GM12878 (cell line): ENCODE results near the gene ADD1. TPM values are rescaled to one million over a fixed set of nuclear protein-coding genes. Genes with fewer than 3 reads are reported as not detected.

Experiments
- ATAC-seq: fragments of 200-7000 bp; cut with Tn5 transposase; 3 replicates; pipeline ENCODE4 v1.9.1; 2020; ENCODE audit warnings: mild to moderate bottlenecking, moderate library complexity
- BruUV-seq: library from RNA; stranded (reverse); fragments of 400-500 nt; replicated peaks from 2 replicates; lab custom pipeline; 2021; lab: Mats Ljungman, UMichigan
- CTCF ChIA-PET: fragments of 300-600 bp; sonication (Branson Sonifier 250); formaldehyde crosslinking; extraction: SDS; loops from one replicate; lab custom pipeline; 2021; ENCODE audit warnings: inconsistent platforms; lab: Yijun Ruan, JAX
- POLR2A ChIA-PET: fragments of 350-600 bp; formaldehyde crosslinking; extraction: SDS; loops from one replicate; lab custom pipeline; 2021; ENCODE audit warnings: inconsistent platforms; lab: Charles Lee
- RAD21 ChIA-PET: fragments of 300-600 bp; sonication (Branson Sonifier 250); formaldehyde crosslinking; loops from one replicate; lab custom pipeline; 2023; ENCODE audit warnings: antibody characterized with exemption; ENCODE audit not compliant: unreplicated experiment; lab: Charles Lee
- SMC1A ChIA-PET: fragments of 300-600 bp; sonication (Branson Sonifier 250); formaldehyde crosslinking; loops from one replicate; lab custom pipeline; 2023; ENCODE audit not compliant: unreplicated experiment, uncharacterized antibody; lab: Charles Lee
- DNase-seq: peaks from one replicate; pipeline ENCODE4 v3.0.0-alpha.2; 2011; ENCODE audit warnings: low read depth, low spot score
- FAIRE-seq: peaks from 3 replicates; lab custom pipeline; 2011; peaks lifted over from hg19 to GRCh38; lab: Jason Lieb, UNC
- H2AFZ ChIP-seq: 2 replicates; pipeline ENCODE4 v1.6.0; 2011; ENCODE audit warnings: low read depth, low read length, control low read depth; ENCODE audit not compliant: control insufficient read depth
- H3K27ac ChIP-seq: 2 replicates; pipeline ENCODE4 v1.5.1; 2011; ENCODE audit warnings: control low read depth; ENCODE audit not compliant: control insufficient read depth, insufficient read depth
- H3K27me3 ChIP-seq, 2 experiments: replicated peaks in 1 of 2; 2 replicates each; pipeline versions ENCODE4 v1.6.0 to v1.6.1; 2011; ENCODE audit warnings: low read length in 1 of 2; ENCODE audit not compliant: control insufficient read depth in 2 of 2, insufficient read depth in 2 of 2
- H3K36me3 ChIP-seq, 2 experiments: 2 replicates each; pipeline ENCODE4 v1.5.1; 2011; ENCODE audit warnings: low read length in 1 of 2; ENCODE audit not compliant: control insufficient read depth in 2 of 2, insufficient read depth in 2 of 2
- H3K4me1 ChIP-seq: 2 replicates; pipeline ENCODE4 v1.6.1; 2011; ENCODE audit warnings: mild to moderate bottlenecking, low read length, moderate library complexity, mixed read lengths; ENCODE audit not compliant: control insufficient read depth, insufficient read depth
- H3K4me2 ChIP-seq: 2 replicates; pipeline ENCODE4 v1.6.0; 2011; ENCODE audit warnings: control low read depth; ENCODE audit not compliant: control insufficient read depth, insufficient read depth
- H3K4me3 ChIP-seq: fragments of 200-600 bp; sonication (generic); 2 replicates; pipeline ENCODE4 v1.5.1; 2016
- H3K79me2 ChIP-seq: 2 replicates; pipeline ENCODE4 v1.6.0; 2011; ENCODE audit warnings: low read length; ENCODE audit not compliant: control insufficient read depth, insufficient read depth
- H3K9ac ChIP-seq: 2 replicates; pipeline ENCODE4 v1.8.0; 2011; ENCODE audit warnings: low read length, control low read depth, mixed read lengths; ENCODE audit not compliant: control insufficient read depth, insufficient read depth
- H3K9me3 ChIP-seq: replicated peaks from 3 replicates; pipeline ENCODE4 v1.5.1; 2011; ENCODE audit warnings: mild to moderate bottlenecking, low read length; ENCODE audit not compliant: control insufficient read depth, insufficient read depth
- H4K20me1 ChIP-seq: 2 replicates; pipeline ENCODE4 v1.6.0; 2011; ENCODE audit not compliant: control insufficient read depth, insufficient read depth
- ASH2L ChIP-seq: fragments of 300-600, 200-600 bp; sonication (generic); IDR thresholded peaks from 2 replicates; pipeline ENCODE4 v1.6.1; 2017; ENCODE audit warnings: low read depth, mild to moderate bottlenecking, borderline replicate concordance
- ATF7 ChIP-seq: fragments of 450-650 bp; IDR thresholded peaks from 2 replicates; pipeline ENCODE4 v1.6.1; 2016; ENCODE audit warnings: low read depth, mild to moderate bottlenecking
- BHLHE40 ChIP-seq, 2 experiments: fragments of 450-650 bp in 1 of 2; IDR thresholded peaks; 2 replicates each; pipeline ENCODE4 v1.6.1; 2011 to 2017; ENCODE audit warnings: low read depth in 2 of 2, borderline replicate concordance in 1 of 2, improper control_type of control experiment in 1 of 2, low read length in 1 of 2, mild to moderate bottlenecking in 1 of 2
- CBFB ChIP-seq: IDR thresholded peaks from 2 replicates; pipeline ENCODE4 v1.6.1; 2016; ENCODE audit warnings: antibody characterized with exemption, low read depth
- IRF4 ChIP-seq: IDR thresholded peaks from 2 replicates; pipeline ENCODE4 v1.6.1; 2011; ENCODE audit warnings: low read depth, low read length
- JUNB ChIP-seq: IDR thresholded peaks from 2 replicates; pipeline ENCODE4 v1.6.1; 2016; ENCODE audit warnings: antibody characterized with exemption, mild to moderate bottlenecking
- KAT2A ChIP-seq: conservative IDR thresholded peaks from 2 replicates; pipeline ENCODE4 v1.6.1; 2011; ENCODE audit warnings: low read depth, low read length; ENCODE audit not compliant: control insufficient read depth
- LARP7 ChIP-seq: fragments of 450-650 bp; IDR thresholded peaks from 2 replicates; pipeline ENCODE4 v1.6.1; 2017; ENCODE audit warnings: mild to moderate bottlenecking
- MXI1 ChIP-seq: fragments of 150-350 bp; IDR thresholded peaks from 2 replicates; pipeline ENCODE4 v1.6.1; 2011; ENCODE audit warnings: low read depth, mild to moderate bottlenecking, inconsistent platforms, low read length, improper control_type of control experiment
- NFXL1 ChIP-seq: fragments of 450-650 bp; IDR thresholded peaks from 2 replicates; pipeline ENCODE4 v1.6.1; 2017; ENCODE audit warnings: antibody characterized with exemption, mild to moderate bottlenecking, borderline replicate concordance
- NFYA ChIP-seq: IDR thresholded peaks from 2 replicates; pipeline ENCODE4 v1.6.1; 2011; ENCODE audit warnings: low read depth, mild to moderate bottlenecking, low read length, improper control_type of control experiment, borderline replicate concordance
- NR2C1 ChIP-seq: fragments of 450-650 bp; IDR thresholded peaks from 2 replicates; pipeline ENCODE4 v1.6.1; 2017; ENCODE audit warnings: antibody characterized with exemption, mild to moderate bottlenecking, moderate library complexity
- NRF1 ChIP-seq: conservative IDR thresholded peaks from 2 replicates; pipeline ENCODE4 v1.6.1; 2011; ENCODE audit warnings: mild to moderate bottlenecking, low read depth, low read length, improper control_type of control experiment
- PAX5 ChIP-seq: IDR thresholded peaks from 2 replicates; pipeline ENCODE4 v1.6.1; 2011; ENCODE audit warnings: low read depth, low read length, borderline replicate concordance
- ZSCAN29 ChIP-seq: fragments of 450-650 bp; IDR thresholded peaks from 2 replicates; pipeline ENCODE4 v1.6.1; 2017; ENCODE audit warnings: mild to moderate bottlenecking, moderate library complexity
- WGBS: methylation state at CpG from one replicate; pipeline ENCODE4 v1.1.6; 2016; ENCODE audit warnings: low lambda C conversion rate; ENCODE audit not compliant: insufficient replicate concordance, insufficient coverage; ENCODE audit errors: missing lambda C conversion rate; 5-methylcytosine and 5-hydroxymethylcytosine counted together
- in situ Hi-C: fragments of 300-500 bp; cut with MboI; formaldehyde crosslinking; loops from 9 replicates; pipeline ENCODE4 v1.14.3; 2018; ENCODE audit warnings: mixed read lengths
- intact Hi-C: fragments of 100-400 bp; cut with micrococcal nuclease; formaldehyde crosslinking; loops from one replicate; pipeline ENCODE4 v1.14.2; 2022; ENCODE audit not compliant: unreplicated experiment
- polyA plus RNA-seq, 11 experiments: library from polyadenylated mRNA; depleted of rRNA in 4 of 11; unstranded in 6 of 11; stranded (reverse) in 5 of 11; fragments of >200 nt; fragmentation: Nextera tagmentation in 4 of 11; fragmentation: Illumina TruSeq in 1 of 11; extraction: Ambion mirVana in 4 of 11; extraction: Trizol in 1 of 11; gene quantifications; 1 replicate in 1 of 11; 2 replicates in 10 of 11; pipeline versions ENCODE4 v1.2.1 to v1.2.3, GENCODE V29; 2011 to 2016; ENCODE audit warnings: inconsistent platforms in 2 of 11, missing spikeins in 2 of 11, low read depth in 1 of 11
- total RNA-seq, 4 experiments: library from RNA; depleted of rRNA in 3 of 4; stranded (reverse); fragments of >200 nt in 3 of 4; fragmentation: Illumina TruSeq in 1 of 4; extraction: Trizol in 1 of 4; gene quantifications; 2 replicates each; pipeline versions ENCODE4 v1.2.1 to v1.2.3, GENCODE V29; 2013 to 2021
- TF ChIP-seq, protein P1 (sequence below): fragments of 450-650 bp; IDR thresholded peaks from 2 replicates; pipeline ENCODE4 v1.6.1; 2017; ENCODE audit warnings: borderline replicate concordance

The ADD1 gene
- total and polyA plus RNA-seq, 10 of the 15 experiments (the other 5 are each of a cell fraction or from before 2014, with no cell fraction given), result 21.6 to 182 (median 105) TPM

DNA sequence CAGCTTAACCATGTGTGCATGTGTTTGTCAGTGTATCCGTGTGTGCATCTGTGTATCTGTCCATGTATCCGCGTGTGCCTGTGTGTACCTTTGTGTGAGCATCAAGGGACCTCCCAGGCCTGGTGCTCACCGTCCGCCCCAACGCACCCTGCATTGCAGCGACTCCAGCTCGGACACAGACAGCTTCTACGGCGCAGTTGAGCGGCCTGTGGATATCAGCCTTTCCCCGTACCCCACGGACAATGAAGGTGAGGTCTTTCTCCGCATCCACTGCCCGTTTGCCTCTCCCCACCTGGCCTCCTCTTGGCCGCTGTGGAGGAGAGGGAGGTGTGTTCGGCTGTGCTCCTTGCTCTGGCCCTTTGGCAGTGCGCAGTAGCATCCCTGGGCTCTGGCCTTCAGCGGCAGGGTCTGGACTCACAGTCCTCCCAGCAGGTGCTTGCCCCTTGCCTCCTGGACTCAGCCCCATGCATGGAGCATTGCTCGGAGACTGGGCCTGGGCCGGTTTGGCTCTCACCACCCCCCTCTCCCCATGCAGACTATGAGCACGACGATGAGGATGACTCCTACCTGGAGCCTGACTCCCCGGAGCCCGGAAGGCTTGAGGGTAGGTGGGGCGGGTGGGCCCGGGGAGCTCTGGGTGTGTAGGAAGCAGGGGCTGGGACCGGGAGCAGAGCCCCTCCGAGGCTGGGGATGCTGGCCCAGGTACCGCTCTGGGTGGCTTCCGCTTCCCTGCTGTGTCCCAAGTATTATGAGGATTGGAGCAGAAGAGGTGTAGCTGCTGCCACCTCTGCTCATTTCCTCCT lies 16.4 kb upstream of the ADD1 start:
- ATAC-seq, result no peak
- DNase-seq, result no peak
- H3K79me2 ChIP-seq, result no peaks in the 10 kb centered on the region
- RAD21 ChIA-PET, result no interaction called here
- FAIRE-seq, result no peak
- H4K20me1 ChIP-seq, result no peaks in the 10 kb centered on the region
- H2AFZ ChIP-seq, result no peak overlapping the region
- H3K9me3 ChIP-seq, result no peaks in the 10 kb centered on the region
- SMC1A ChIA-PET, result no interaction called here
- CTCF ChIA-PET, result no interaction called here
- no peak overlapping the region for H3K9ac ChIP-seq
- no peak overlapping the region for H3K4me3 ChIP-seq
- H3K36me3 ChIP-seq, result peaks cover 5 to 47% of the 10 kb centered on the region in 2 experiments; a peak in 3 of 4 replicates
- POLR2A ChIA-PET, result no interaction called here
- no peak overlapping the region for H3K27ac ChIP-seq
- TF ChIP-seq MXI1 (no peak), NR2C1 (no peak), LARP7 (no peak)
- BruUV-seq, result no TSS peak
- H3K27me3 ChIP-seq, result no peaks in the 10 kb centered on the region
- intact Hi-C loops (no loop called here), in situ Hi-C loops (no loop called here)
- peaks cover 7% of the 10 kb centered on the region for H3K4me1 ChIP-seq
- 96% methylated on average over 31 of the region's 31 CpGs for WGBS
- H3K4me2 ChIP-seq, result no peak overlapping the region

DNA sequence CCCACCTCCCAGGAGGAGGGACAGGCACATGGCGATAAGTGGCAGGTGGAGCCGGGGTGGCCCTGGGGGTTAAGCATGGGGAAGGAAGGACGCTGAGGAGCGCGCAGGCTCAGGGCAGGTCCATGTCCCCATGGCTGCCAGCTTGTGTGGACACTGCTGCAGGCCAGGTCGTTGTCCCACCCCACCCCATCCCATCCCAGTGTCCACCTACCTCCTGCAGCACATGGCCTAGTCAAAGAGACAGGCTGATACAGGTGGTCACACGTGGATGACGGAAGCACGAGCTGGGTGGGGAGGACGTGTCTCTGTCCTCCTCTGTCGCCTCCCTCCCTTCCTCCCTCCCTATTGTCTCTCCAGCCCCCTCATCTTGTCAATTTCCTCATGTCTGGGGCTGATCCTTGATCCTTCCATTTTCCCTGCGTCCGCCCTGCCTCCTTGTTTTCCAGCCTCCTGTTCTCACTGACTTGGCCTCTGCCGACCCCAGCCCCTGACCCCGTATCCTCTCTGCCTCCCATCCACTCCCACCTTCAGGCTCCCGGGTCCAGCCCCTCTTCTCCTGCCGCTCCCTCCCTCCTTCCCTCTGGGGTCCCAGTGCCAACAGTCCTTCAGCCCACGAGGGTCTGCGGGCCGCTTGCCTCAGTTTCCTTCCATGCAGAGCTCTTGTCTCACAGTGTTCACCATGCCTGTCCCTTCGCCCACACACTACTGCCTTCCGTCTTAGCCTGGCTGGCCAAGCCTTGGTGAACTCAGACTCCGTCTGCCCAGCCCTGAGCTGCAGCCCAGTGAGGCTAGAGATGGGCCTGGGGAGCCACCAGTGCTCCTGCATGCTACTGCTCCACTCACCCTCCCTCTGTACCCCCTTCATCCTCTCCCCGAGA lies 15.5 kb upstream of the ADD1 start:
- no TSS peak for BruUV-seq
- intact Hi-C loops, result no loop called here
- ChIA-PET CTCF (no interaction called here), SMC1A (no interaction called here), RAD21 (no interaction called here), POLR2A (no interaction called here)
- Histone ChIP-seq H2AFZ (no peak overlapping the region), H3K27me3 (no peaks in the 10 kb centered on the region), H3K27ac (no peak overlapping the region), H3K4me2 (no peak overlapping the region), H3K79me2 (no peaks in the 10 kb centered on the region), H3K4me1 (peaks cover 14% of the 10 kb centered on the region), H3K4me3 (no peak overlapping the region), H3K9me3 (no peaks in the 10 kb centered on the region), H3K9ac (no peak overlapping the region), H4K20me1 (no peaks in the 10 kb centered on the region), H3K36me3 (peaks cover 5 to 43% of the 10 kb centered on the region in 2 experiments; a peak in 3 of 4 replicates)
- DNase-seq, result no peak
- 88% methylated on average over 24 of the region's 24 CpGs for WGBS
- no peak for ATAC-seq
- no peak for FAIRE-seq
- in situ Hi-C loops, result no loop called here
- no peak for TF ChIP-seq ATF7
- TF ChIP-seq IRF4, result no peak
- TF ChIP-seq, protein P1, sequence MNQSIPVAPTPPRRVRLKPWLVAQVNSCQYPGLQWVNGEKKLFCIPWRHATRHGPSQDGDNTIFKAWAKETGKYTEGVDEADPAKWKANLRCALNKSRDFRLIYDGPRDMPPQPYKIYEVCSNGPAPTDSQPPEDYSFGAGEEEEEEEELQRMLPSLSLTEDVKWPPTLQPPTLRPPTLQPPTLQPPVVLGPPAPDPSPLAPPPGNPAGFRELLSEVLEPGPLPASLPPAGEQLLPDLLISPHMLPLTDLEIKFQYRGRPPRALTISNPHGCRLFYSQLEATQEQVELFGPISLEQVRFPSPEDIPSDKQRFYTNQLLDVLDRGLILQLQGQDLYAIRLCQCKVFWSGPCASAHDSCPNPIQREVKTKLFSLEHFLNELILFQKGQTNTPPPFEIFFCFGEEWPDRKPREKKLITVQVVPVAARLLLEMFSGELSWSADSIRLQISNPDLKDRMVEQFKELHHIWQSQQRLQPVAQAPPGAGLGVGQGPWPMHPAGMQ, result no peak
- TF ChIP-seq ASH2L, result no peak
- TF ChIP-seq NFXL1, result no peak
- no peak for TF ChIP-seq BHLHE40 (IDR thresholded peaks at IDR 0.05; ENCODE audit: borderline replicate concordance in 1 of 2, low read depth in 2 of 2, low read length in 1 of 2)
- no peak for TF ChIP-seq JUNB
- no peak for TF ChIP-seq ZSCAN29
- no peak for TF ChIP-seq NRF1
- TF ChIP-seq NFYA, result no peak
- TF ChIP-seq CBFB, result no peak
- TF ChIP-seq KAT2A, result no peak
- TF ChIP-seq PAX5, result no peak
